ENCODE measurements around the gene ZSWIM6.

ZSWIM6 gene

GRCh38 chr5:61450493-61451279, 118.6 kb downstream of the ZSWIM6 start:
- DNase-seq, result peak; percentile 45

DNA sequence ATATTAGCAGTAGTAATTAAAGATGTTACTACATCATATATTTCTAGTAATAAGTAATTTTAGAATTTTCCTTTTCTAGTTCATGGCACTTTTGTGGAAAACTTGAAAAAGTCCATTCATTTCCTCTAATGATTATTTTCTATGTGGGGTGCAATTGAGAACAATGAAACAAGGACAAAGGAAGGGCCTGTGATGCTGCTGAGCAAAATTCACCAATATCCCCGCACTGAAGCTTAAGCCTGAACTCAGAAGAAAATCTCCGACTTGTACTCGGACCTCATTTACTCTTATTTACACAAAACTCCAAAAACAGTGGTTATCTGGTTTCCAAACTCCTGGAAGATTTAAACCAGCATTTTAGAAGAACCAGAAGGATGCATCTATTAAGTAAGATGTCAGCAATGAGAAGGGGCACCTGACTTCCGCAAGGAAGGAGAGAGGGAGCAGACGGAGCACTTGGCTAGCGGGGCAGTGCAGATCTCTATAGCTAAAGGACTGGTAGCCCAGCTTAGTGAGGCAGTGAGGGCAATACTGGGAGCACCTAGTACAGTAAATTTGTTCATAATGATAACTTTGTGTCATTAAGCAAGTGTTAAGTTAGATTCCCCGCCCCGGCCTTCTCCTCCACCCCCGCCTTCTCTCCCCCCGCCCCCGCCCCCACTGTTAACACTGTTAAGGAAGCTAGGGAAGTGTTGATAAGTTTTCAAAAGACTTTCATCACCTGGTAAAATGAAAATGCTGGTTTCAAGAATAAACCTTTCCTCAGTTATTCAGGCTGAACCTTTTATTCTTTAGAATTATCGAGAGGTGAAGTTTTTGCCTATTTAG, 123.3 kb downstream of the ZSWIM6 start:
- no peak for DNase-seq

GRCh38 chr5:61460471-61460870, 128.4 kb downstream of the ZSWIM6 start:
- no peak for DNase-seq

GRCh38 chr5:61461417-61461816, 129.4 kb downstream of the ZSWIM6 start:
- peak; percentile 67 for DNase-seq

DNA sequence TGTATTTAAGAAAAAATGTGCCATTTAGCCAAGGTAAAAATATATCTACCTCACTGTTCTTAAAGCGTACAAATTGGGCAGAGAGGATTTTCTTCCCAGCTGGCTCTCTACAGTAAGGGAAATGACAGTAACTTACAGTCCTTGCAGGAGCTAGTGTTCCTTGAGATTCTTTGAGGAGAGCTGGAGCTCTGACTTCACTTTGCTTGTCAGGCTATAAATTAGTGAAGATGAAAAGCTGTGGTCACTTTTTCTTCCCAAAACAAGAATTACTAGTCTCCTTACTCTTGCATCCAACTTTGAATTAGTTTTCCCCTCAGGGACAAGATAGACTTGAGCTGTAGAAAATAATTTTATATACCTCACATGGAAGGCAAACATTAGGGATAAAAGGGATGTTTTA, 129.9 kb downstream of the ZSWIM6 start:
- no peak for DNase-seq

- DNase-seq, result no peak
These were observed 131.5 kb downstream of the ZSWIM6 start for GRCh38 chr5:61463596-61463995.

GRCh38 chr5:61464512-61464911, 132.5 kb downstream of the ZSWIM6 start:
- DNase-seq, result no peak

DNA sequence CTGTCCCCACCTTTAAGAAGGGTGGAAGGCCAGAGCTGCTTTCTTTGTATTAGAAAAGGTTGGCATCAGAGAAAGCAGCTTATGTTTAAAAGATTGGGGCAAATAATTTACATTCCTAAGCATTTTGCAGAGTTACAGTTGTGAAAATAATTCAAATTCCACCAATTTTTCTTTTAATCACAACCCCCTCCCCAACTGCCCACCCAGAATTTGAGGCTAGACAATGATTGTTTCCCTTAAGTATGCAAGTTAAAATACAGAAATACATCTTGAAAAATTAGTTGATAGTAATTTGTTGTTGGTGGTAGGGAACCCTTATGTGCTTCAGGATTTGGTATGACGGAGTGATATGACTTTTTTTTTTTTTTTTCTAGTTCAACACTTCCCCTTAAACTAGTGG, 133.0 kb downstream of the ZSWIM6 start:
- no peak for DNase-seq

DNA sequence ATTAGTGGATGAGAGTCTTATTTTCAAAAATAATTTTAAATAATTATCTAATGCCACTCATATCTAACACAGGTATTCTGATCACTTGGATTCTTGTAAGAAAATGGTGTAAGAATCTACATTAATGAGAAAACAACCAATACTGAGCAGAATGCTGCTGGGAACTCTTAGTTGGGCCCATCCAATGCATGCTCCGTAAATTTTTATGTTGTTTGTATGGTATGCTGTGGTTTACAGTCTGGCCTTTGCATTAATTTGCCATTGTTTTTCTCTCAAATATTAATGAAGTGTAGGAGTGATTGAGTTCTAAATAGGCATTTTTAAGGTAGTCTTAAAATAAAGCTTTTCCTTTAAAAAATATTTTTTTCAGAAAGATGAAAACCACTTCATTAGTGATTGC, 133.4 kb downstream of the ZSWIM6 start:
- no peak for DNase-seq

- no peak for DNase-seq
These were observed 134.0 kb downstream of the ZSWIM6 start for GRCh38 chr5:61466017-61466416.

- DNase-seq, result no peak
These were observed 135.9 kb downstream of the ZSWIM6 start for GRCh38 chr5:61467766-61468482.

GRCh38 chr5:61468483-61468865, 136.4 kb downstream of the ZSWIM6 start:
- DNase-seq, result no peak

DNA sequence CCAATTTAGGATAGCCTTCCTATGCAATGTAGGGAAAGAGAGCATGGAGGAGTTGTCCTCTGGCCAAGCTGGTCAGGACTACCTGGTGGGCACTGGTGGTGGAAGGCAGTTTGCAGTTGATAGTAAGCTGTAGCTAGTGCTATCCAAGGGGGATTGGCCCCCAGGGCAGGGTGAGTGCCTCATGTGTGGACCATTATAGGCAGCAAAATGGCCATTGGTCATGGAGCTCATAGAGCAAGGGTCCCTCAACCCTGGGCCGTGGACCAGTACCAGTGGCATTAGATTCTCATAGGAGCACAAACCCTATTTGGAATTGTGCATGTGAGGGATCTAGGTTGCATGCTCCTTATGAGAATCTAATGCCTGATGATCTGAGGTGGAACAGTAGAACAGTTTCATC, 139.3 kb downstream of the ZSWIM6 start:
- no peak for DNase-seq

DNA sequence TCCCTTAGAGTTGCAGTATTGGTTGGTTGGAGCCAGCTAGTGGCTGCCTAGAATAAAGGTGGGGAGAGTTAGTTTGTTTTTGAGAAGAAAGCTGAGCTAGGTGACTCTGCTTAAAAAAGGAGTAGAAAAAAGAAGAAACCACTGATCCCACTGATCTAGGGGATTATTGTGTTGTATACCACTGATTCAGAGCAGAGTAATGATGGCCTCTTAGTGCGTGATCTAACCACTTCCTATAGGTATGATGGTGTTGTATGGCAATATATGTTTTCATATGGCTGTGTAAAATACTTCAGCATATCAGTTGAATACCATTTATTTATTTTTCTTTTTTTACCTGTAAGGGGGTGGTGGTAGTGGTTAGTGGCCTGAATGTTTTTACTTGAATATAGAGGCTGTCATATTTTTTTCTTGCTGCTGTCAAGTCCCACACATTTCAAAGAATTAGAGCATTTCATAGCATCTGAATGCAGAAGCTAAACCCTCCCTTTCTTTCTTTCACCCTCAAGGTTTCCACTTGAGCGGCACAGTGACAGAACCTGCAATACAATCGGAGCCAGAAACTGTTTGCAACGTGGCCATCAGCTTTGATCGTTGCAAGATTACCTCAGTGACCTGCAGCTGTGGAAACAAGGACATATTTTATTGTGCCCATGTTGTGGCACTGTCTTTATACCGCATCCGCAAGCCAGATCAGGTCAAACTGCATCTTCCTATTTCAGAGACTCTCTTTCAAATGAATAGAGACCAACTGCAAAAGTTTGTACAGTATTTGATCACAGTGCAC, 140.3 kb downstream of the ZSWIM6 start:
- no peak for DNase-seq

DNA sequence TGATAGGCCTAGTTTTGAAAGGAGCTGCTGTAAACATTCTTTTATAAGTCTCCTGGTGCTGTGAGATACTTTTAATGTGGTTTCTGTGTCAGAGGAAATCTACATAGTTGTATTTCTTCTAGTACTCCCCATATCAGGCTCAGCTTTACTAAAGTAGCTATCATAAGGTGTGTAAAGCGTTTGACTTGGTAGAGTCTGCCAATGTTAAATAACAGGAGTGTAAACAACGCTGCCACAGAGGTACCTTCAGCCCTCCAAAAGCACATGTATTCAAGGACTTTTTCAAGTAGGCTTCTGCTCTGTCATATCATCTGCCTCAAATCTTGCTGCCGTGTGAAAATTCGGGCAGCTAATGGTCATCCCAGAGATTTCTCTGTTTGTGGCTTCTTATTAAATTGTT, 142.7 kb downstream of the ZSWIM6 start:
- DNase-seq, result no peak

- DNase-seq, result peak; percentile 2
These were observed 145.7 kb downstream of the ZSWIM6 start for GRCh38 chr5:61477788-61478187.

DNA sequence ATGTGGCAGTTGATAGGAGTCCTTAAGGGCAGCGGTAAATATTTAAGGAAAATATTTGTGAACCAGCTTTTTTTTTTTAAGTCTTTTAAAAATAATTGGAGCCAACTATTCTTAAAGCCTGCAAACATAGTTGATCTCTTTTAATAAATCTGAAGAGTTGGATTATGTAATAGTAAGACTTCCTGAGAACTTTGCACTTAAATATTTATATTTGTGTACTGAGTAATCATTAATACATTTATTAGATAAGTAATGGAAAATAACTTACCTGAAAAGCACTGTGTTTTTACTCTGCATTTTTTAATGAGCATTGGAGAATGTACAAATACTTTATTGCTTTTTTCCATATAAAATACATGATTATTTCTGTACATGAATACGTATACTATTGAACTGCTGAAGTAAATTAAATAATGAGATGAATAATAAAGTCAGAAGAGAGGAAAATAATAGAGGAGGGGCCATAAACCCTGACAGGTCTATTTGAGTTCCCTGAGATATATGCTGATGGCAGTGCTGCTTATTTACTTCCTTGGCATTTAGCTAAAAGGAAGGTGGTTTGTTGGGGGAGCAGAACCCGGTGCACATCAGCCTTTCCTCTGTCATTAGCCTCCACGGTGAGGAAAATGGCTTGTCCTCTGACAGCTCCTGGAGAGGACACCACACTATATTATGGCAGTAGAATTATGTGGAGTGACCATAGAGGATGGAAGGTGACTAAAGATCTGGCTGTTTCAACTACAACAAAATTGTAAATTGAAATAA, 148.0 kb downstream of the ZSWIM6 start:
- no peak for DNase-seq

GRCh38 chr5:61482980-61483379, 150.9 kb downstream of the ZSWIM6 start:
- no peak for DNase-seq

DNA sequence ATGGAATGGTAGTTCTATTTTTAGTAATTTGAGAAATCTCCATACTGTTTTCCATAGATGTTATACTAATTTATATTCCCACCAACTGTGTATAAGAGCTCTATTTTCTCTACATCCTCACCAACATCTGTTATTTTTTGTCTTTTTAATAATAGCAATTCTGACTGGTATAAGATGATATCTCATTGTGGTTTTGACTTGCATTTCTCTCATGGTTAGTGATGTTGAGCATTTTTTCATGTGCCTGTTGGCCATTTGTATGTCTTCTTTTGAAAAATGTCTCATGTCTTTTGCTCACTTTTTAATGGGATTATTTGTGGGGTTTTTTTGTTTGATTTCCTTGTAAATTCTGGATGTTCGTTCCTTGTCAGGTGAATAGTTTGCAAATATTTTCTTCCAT, 154.4 kb downstream of the ZSWIM6 start:
- DNase-seq, result no peak

- DNase-seq, result no peak
These were observed 157.5 kb downstream of the ZSWIM6 start for GRCh38 chr5:61489574-61489973.

- no peak for DNase-seq
These were observed 159.8 kb downstream of the ZSWIM6 start for GRCh38 chr5:61491861-61492260.

- no peak for DNase-seq
These were observed 161.9 kb downstream of the ZSWIM6 start for GRCh38 chr5:61493973-61494372.

Data from NCI-H146 (cell line).